Lower lobe of right lung (tissue), 2 donors: ENCODE measurements around the gene TRAFD1. TPM values are rescaled to one million over a fixed set of nuclear protein-coding genes. Genes with fewer than 3 reads are reported as not detected.

Experiments used
- ATAC-seq, 2 donors: fragments of 200-7000 bp; cut with Tn5 transposase; one replicate each; pipeline ENCODE4 v1.9.1; 2020 to 2022; ENCODE audit warnings: mild to moderate bottlenecking in 2 of 2, moderate library complexity in 2 of 2
- DNase-seq: peaks from one replicate; pipeline ENCODE4 v3.0.0-alpha.2; 2020
- H3K27ac ChIP-seq: fragments of 200-600 bp; one replicate; pipeline ENCODE4 v1.8.0; 2022
- H3K27me3 ChIP-seq: fragments of 200-600 bp; one replicate; pipeline ENCODE4 v1.8.0; 2022; ENCODE audit warnings: low read depth
- H3K36me3 ChIP-seq: fragments of 200-600 bp; one replicate; pipeline ENCODE4 v1.8.0; 2022; ENCODE audit warnings: mild to moderate bottlenecking
- H3K4me1 ChIP-seq: fragments of 200-600 bp; one replicate; pipeline ENCODE4 v1.8.0; 2022
- H3K4me3 ChIP-seq: fragments of 200-600 bp; one replicate; pipeline ENCODE4 v1.8.0; 2022; ENCODE audit warnings: mild to moderate bottlenecking
- H3K9me3 ChIP-seq: fragments of 200-600 bp; one replicate; pipeline ENCODE4 v1.8.0; 2022
- CTCF ChIP-seq: fragments of 200-600 bp; IDR thresholded peaks from one replicate; pipeline ENCODE4 v1.8.0; 2022; ENCODE audit warnings: antibody characterized with exemption, mild to moderate bottlenecking
- intact Hi-C: fragments of 100-400 bp; cut with DNase I; formaldehyde crosslinking; loops from one replicate; pipeline ENCODE4 v1.11.0; 2022
- total RNA-seq: library from RNA; stranded (reverse); fragmentation: NEBNext Ultra II Directional; extraction: Animal tissue kit (Norgen Biotek cat#: 25700); gene quantifications from one replicate; pipeline ENCODE4 v1.2.1, GENCODE V29; 2021
- donor health status: DM: no; HTN: yes; CAD: no; lungs with severe emphysema.

TRAFD1 gene
- total RNA-seq, 1 donor from 2014 or later = 42.5 TPM

- H3K4me3 ChIP-seq = no peak overlapping the region
- no peak for DNase-seq
- H3K36me3 ChIP-seq = peaks cover 86% of the 10 kb centered on the region
- H3K9me3 ChIP-seq = no peaks in the 10 kb centered on the region
- TF ChIP-seq CTCF = no peak
- ATAC-seq = peak in 1 of 2 donors; percentile 7
- no peaks in the 10 kb centered on the region for H3K27me3 ChIP-seq
- intact Hi-C loops = no loop called here
- H3K4me1 ChIP-seq = peaks cover 4% of the 10 kb centered on the region
- no peak overlapping the region for H3K27ac ChIP-seq
These were observed 58.9 kb downstream of the TRAFD1 start for GRCh38 chr12:112184056-112184887.

- DNase-seq = no peak
- Histone ChIP-seq H3K4me3 (no peak overlapping the region), H3K27me3 (no peaks in the 10 kb centered on the region), H3K9me3 (no peaks in the 10 kb centered on the region), H3K27ac (no peak overlapping the region), H3K4me1 (peaks cover 6% of the 10 kb centered on the region), H3K36me3 (peaks cover 83% of the 10 kb centered on the region)
- intact Hi-C loops = no loop called here
- no peak for ATAC-seq
- TF ChIP-seq CTCF = no peak
These were observed 59.9 kb downstream of the TRAFD1 start for GRCh38 chr12:112185093-112185923.

GRCh38 chr12:112188130-112188830 lies 62.9 kb downstream of the TRAFD1 start:
- intact Hi-C loops = no loop called here
- Histone ChIP-seq H3K9me3 (no peaks in the 10 kb centered on the region), H3K27me3 (no peaks in the 10 kb centered on the region), H3K4me3 (no peak overlapping the region), H3K27ac (no peak overlapping the region), H3K4me1 (peaks cover 19% of the 10 kb centered on the region), H3K36me3 (peaks cover 88% of the 10 kb centered on the region)
- ATAC-seq = no peak
- no peak for DNase-seq
- TF ChIP-seq CTCF = no peak

GRCh38 chr12:112190231-112191025 lies 65.1 kb downstream of the TRAFD1 start:
- intact Hi-C loops = no loop called here
- TF ChIP-seq CTCF = no peak
- Histone ChIP-seq H3K4me1 (peaks cover 16% of the 10 kb centered on the region), H3K36me3 (peaks cover 88% of the 10 kb centered on the region), H3K4me3 (no peak overlapping the region), H3K9me3 (no peaks in the 10 kb centered on the region), H3K27me3 (no peaks in the 10 kb centered on the region), H3K27ac (peak overlapping the region; percentile 7)
- DNase-seq (no peak), ATAC-seq (peak; percentile 48 to 67)

GRCh38 chr12:112191201-112191600 lies 65.8 kb downstream of the TRAFD1 start:
- Histone ChIP-seq H3K9me3 (no peaks in the 10 kb centered on the region), H3K27me3 (no peaks in the 10 kb centered on the region), H3K27ac (peak overlapping the region; percentile 7), H3K4me1 (peaks cover 16% of the 10 kb centered on the region), H3K4me3 (no peak overlapping the region), H3K36me3 (peaks cover 88% of the 10 kb centered on the region)
- DNase-seq (no peak), ATAC-seq (no peak)
- no peak for TF ChIP-seq CTCF
- intact Hi-C loops = no loop called here
